ENCODE results near the gene AKAP5. TPM values are rescaled to one million over a fixed set of nuclear protein-coding genes. Genes with fewer than 3 reads are reported as not detected.

The AKAP5 gene
- total RNA-seq, 1 donor from 2014 or later = 0.19 TPM

DNA sequence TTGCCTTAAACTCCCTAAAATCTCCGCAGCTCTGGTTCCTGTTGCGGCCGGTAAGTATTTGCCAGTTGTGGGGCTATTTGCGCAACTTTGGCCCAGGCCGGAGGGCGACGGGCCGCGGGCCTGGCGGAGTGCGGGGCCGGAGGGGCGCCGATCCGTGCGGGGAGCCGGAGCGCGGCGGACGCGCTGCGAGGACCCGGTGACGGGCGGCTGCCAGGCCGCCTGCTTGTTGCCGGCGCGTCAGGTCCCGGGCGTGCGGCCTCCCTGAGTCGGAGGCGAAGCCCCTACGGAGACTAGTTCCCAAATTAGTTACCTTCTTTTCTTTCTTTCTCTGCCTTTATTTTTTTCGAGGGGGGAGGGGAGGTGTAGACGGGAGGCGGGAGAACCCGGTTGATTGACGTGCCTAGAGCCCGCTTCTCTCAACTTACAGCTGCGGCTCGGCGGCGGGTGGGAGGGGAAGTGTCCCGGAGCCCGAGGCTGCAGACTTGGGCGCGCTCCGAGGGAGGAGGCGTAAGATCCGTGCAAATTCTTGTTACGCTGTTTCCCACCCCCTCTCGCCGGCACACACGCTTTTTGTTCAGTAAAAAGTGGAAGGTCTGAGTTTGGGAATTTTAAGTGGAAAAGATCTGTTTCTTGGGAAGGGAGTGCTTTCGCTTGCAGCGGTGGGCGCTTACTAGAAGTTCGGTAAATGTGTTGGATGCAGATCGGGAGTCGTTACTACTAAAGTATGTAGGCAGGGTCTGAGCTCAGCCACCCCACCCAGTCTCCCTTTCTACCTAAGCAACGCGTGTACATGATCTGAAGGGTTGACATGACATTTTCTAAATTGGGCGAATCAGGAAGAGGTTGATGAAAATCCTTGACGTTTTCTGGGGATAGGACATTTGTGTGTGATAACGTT lies 39.8 kb downstream of the AKAP5 start:
- H3K27ac ChIP-seq (replicated peaks) = peak overlapping the region; percentile 100
- H3K27me3 ChIP-seq (ENCODE audit: low read depth) = no peaks in the 10 kb centered on the region
- peak; percentile 92 for DNase-seq
- intact Hi-C loops (cut with micrococcal nuclease) = no loop called here
- TF ChIP-seq, protein P1, sequence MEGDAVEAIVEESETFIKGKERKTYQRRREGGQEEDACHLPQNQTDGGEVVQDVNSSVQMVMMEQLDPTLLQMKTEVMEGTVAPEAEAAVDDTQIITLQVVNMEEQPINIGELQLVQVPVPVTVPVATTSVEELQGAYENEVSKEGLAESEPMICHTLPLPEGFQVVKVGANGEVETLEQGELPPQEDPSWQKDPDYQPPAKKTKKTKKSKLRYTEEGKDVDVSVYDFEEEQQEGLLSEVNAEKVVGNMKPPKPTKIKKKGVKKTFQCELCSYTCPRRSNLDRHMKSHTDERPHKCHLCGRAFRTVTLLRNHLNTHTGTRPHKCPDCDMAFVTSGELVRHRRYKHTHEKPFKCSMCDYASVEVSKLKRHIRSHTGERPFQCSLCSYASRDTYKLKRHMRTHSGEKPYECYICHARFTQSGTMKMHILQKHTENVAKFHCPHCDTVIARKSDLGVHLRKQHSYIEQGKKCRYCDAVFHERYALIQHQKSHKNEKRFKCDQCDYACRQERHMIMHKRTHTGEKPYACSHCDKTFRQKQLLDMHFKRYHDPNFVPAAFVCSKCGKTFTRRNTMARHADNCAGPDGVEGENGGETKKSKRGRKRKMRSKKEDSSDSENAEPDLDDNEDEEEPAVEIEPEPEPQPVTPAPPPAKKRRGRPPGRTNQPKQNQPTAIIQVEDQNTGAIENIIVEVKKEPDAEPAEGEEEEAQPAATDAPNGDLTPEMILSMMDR (IDR thresholded peaks at IDR 0.05; ENCODE audit: borderline replicate concordance) = no peak
- H3K9me3 ChIP-seq (replicated peaks) = no peaks in the 10 kb centered on the region
- H3K4me3 ChIP-seq = peak overlapping the region; percentile 95
- H3K4me1 ChIP-seq = peaks cover 96% of the 10 kb centered on the region
- H3K36me3 ChIP-seq = no peaks in the 10 kb centered on the region

DNA sequence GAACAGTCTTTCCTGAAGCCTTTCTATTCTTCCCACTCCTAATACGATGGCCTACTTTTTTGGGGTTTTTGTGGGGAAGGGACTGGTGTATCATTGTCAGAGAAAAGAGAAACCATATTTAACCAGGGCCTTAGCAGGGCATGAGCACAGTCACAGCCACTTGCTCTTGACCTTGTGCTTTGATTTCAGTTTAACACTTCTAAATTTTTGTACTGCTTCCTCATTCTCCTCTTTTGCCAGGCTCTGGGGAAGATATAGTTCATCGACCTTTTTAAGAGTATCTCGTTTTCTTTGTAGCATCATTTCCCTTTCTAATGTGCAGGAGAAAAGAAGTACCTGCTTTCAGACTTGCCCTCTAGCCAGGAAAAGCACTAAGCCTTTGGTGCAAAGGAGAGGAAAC lies 41.4 kb downstream of the AKAP5 start:
- intact Hi-C loops (cut with micrococcal nuclease) = no loop called here
- Histone ChIP-seq H3K36me3 (no peaks in the 10 kb centered on the region), H3K27ac (replicated peaks) (peak overlapping the region; percentile 100), H3K27me3 (ENCODE audit: low read depth) (no peaks in the 10 kb centered on the region), H3K4me1 (peaks cover 96% of the 10 kb centered on the region), H3K4me3 (peak overlapping the region; percentile 95), H3K9me3 (replicated peaks) (no peaks in the 10 kb centered on the region)
- no peak for DNase-seq
- TF ChIP-seq, protein P1 (IDR thresholded peaks at IDR 0.05; ENCODE audit: borderline replicate concordance) = no peak

DNA sequence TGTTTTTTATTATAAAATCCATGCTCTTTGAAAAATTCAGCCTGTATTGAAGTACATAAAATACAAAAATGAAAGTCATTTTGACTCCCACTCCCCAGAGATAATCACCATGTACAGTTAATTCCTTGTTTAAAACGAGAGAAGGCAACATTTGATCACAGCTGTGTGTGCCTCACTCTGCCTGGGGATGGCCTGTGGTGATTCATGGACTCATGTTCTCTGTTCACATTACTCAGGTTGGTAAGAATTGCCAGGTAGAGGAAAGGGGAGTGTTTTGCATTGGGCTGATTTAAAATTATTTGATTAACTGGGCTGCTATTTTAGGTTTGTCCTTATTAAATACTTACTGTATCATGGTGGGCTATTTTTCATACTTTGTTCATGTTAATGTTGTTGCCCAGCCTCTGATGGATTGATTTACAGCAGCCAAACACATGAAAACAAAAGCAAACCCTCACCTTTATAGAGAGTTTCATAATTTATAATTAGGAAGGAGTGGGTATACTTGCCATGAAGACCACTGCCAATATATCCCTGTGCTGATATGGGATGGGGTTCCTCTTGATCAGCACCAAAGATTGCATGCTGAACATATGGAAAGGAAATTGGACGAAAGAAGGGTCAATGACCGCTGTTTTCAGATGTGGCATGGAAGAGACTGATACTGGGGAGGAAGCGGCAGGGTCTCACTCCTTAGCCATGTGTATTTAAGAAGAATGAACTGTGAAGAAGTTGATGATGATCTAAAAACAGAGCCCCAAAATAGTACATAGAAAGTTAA lies 42.3 kb downstream of the AKAP5 start:
- peaks cover 96% of the 10 kb centered on the region for H3K4me1 ChIP-seq
- peak overlapping the region; percentile 100 for H3K27ac ChIP-seq (replicated peaks)
- DNase-seq = no peak
- H3K9me3 ChIP-seq (replicated peaks) = no peaks in the 10 kb centered on the region
- peak overlapping the region; percentile 95 for H3K4me3 ChIP-seq
- no peaks in the 10 kb centered on the region for H3K36me3 ChIP-seq
- H3K27me3 ChIP-seq (ENCODE audit: low read depth) = no peaks in the 10 kb centered on the region
- TF ChIP-seq, protein P1 (IDR thresholded peaks at IDR 0.05; ENCODE audit: borderline replicate concordance) = no peak
- intact Hi-C loops (cut with micrococcal nuclease) = no loop called here

DNA sequence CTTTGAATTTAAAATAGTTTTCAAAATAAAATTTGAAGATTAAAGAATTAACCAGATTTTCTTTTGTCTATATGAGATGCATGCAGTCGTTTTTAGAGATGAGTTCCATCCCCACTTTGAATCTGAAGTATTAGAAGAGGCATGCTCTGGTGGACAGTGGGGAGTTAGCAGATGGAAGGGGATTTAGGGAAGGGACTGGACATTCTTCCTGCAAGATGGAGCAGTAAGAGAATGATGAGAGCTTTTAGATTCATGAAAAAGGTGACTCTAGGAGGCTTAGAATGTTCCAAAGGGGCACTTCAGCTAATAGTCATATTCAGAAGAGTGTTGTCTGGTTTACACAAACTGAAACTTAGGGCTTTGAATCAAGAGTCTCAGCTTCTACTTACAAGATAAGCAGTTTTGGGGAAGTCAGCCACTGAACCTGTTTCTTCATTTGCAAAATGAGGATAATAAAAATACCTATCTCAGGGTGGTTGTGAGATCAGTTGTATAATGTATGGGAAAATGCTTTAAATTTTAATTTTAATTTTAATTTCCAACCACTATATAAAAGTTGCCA lies 43.0 kb downstream of the AKAP5 start:
- no peak overlapping the region for H3K4me3 ChIP-seq
- H3K36me3 ChIP-seq = no peaks in the 10 kb centered on the region
- no peak for DNase-seq
- H3K27me3 ChIP-seq (ENCODE audit: low read depth) = no peaks in the 10 kb centered on the region
- no peak overlapping the region for H3K27ac ChIP-seq (replicated peaks)
- TF ChIP-seq, protein P1 (IDR thresholded peaks at IDR 0.05; ENCODE audit: borderline replicate concordance) = no peak
- H3K9me3 ChIP-seq (replicated peaks) = no peaks in the 10 kb centered on the region
- H3K4me1 ChIP-seq = peaks cover 96% of the 10 kb centered on the region
- intact Hi-C loops (cut with micrococcal nuclease) = no loop called here

DNA sequence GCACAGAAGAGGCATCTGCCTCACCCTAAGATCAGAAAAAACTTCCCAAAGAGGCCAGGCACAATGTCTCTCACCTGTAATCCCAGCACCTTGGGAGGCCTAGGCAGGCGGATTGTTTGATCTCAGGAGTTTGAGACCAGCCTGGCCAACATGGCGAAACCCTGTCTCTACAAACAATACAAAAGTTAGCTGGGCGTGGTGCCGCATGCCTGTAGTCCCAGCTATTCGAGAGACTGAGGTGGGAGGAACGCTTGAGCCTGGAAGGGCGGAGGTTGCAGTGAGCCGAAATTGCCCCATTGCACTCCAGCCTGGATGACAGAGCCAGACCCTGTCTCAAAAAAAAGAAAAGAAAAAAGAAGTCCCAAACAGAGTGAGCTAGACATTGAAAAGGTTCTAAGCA lies 43.7 kb downstream of the AKAP5 start:
- Histone ChIP-seq H3K36me3 (no peaks in the 10 kb centered on the region), H3K27ac (replicated peaks) (no peak overlapping the region), H3K9me3 (replicated peaks) (no peaks in the 10 kb centered on the region), H3K4me1 (peaks cover 94% of the 10 kb centered on the region), H3K27me3 (ENCODE audit: low read depth) (no peaks in the 10 kb centered on the region), H3K4me3 (no peak overlapping the region)
- no peak for DNase-seq
- TF ChIP-seq, protein P1 (IDR thresholded peaks at IDR 0.05; ENCODE audit: borderline replicate concordance) = no peak
- intact Hi-C loops (cut with micrococcal nuclease) = no loop called here
